Heart right ventricle (tissue), 16 donors: ENCODE results near the gene ZNF281. TPM values are rescaled to one million over a fixed set of nuclear protein-coding genes. Genes with fewer than 3 reads are reported as not detected.

ENCODE experiments used
- ATAC-seq, 8 donors: fragments of 200-7000 bp; cut with Tn5 transposase; one replicate each; pipeline ENCODE4 v1.9.1; 2020; ENCODE audit warnings: mild to moderate bottlenecking in 8 of 8, moderate library complexity in 8 of 8, moderate number of reproducible peaks in 1 of 8
- DNase-seq, 2 donors: peaks; one replicate each; pipeline ENCODE4 v3.0.0-alpha.2; 2020
- H3K27ac ChIP-seq, 10 donors: fragments of 200-600 bp; sonication (generic) in 2 of 10; one replicate each; pipeline versions ENCODE4 v1.5.0 to v1.8.0; 2020 to 2022; ENCODE audit warnings: mild to moderate bottlenecking in 3 of 10
- H3K27me3 ChIP-seq, 7 donors: fragments of 200-600 bp; one replicate each; pipeline ENCODE4 v1.8.0; 2021 to 2022; ENCODE audit warnings: mild to moderate bottlenecking in 2 of 7
- H3K36me3 ChIP-seq, 9 donors: fragments of 200-600 bp; sonication (generic) in 1 of 9; one replicate each; pipeline versions ENCODE4 v1.5.0 to v1.8.0; 2020 to 2022; ENCODE audit warnings: mild to moderate bottlenecking in 2 of 9
- H3K4me1 ChIP-seq, 9 donors: fragments of 200-600 bp; sonication (generic) in 1 of 9; one replicate each; pipeline versions ENCODE4 v1.5.0 to v1.8.0; 2020 to 2022; ENCODE audit warnings: mild to moderate bottlenecking in 4 of 9
- H3K4me3 ChIP-seq, 10 donors: fragments of 200-600 bp; sonication (generic) in 2 of 10; one replicate each; pipeline versions ENCODE4 v1.5.0 to v1.8.0; 2020 to 2022; ENCODE audit warnings: mild to moderate bottlenecking in 7 of 10, moderate library complexity in 2 of 10
- H3K9me3 ChIP-seq, 11 donors: fragments of 200-600 bp in 10 of 11; sonication (generic) in 2 of 11; one replicate each; pipeline versions ENCODE4 v1.5.0 to v1.8.0; 2013 to 2022; ENCODE audit warnings: mild to moderate bottlenecking in 2 of 11, control low read depth in 1 of 11, moderate library complexity in 1 of 11
- CTCF ChIP-seq, 9 donors: fragments of 200-600 bp; sonication (generic) in 2 of 9; IDR thresholded peaks; one replicate each; pipeline versions ENCODE4 v1.5.0 to v1.8.0; 2021 to 2022; ENCODE audit warnings: antibody characterized with exemption in 9 of 9, mild to moderate bottlenecking in 5 of 9, moderate library complexity in 1 of 9
- WGBS, 2 donors: extraction: QIAGEN DNeasy Blood & Tissue Kit; methylation state at CpG; one replicate each; pipeline ENCODE4 v1.1.7; 2013; ENCODE audit warnings: inconsistent platforms in 1 of 2; 5-methylcytosine and 5-hydroxymethylcytosine counted together
- intact Hi-C, 10 donors: fragments of 100-400 bp; cut with DNase I; formaldehyde crosslinking; loops; one replicate each; pipeline versions ENCODE4 v1.11.1 to v1.14.2; 2022
- polyA plus RNA-seq, 2 donors: library from polyadenylated mRNA; stranded (reverse); fragments of 200-250 nt; gene quantifications; one replicate each; pipeline ENCODE4 v1.2.3, GENCODE V29; 2013
- total RNA-seq, 10 donors: library from RNA; stranded (reverse); fragmentation: NEBNext Ultra II Directional in 3 of 10; extraction: Animal tissue kit (Norgen Biotek cat#: 25700) in 3 of 10; gene quantifications; one replicate each; pipeline versions ENCODE4 v1.2.1 to v1.2.4, GENCODE V29; 2021 to 2023
- donor health status: Arrhythmogenic right ventricular cardiomyopathy.
- donor health status: ischemic (EF 13 %, LVEDD 7.1; RV severe dilation, severe dysfunction).
- donor health status: healthy with polysubstance abuse.
- donor health status: DM: no; HTN: yes; CAD: no.
- donor health status: DM: no; HTN: no; CAD: no.
- donor health status: ischemic (EF 25% LVEDD 6.9; RV normal size, moderate dysfunction).
- donor health status: ischemic (EF 25% LVEDD 5.7; RV mildly dilated, moderate dysfunction).
- donor health status: healthy.
- donor health status: DM: yes; HTN: yes; CAD: no.
- donor health status: Ischemic cardiomyopathy.
- donor health status: ischemic (EF 35%, LVEDD 5.7; RV mildly dilated, moderate dysfunction).
- donor health status: nonischemic (EF 11% LVEDD 7.7; RV severe dilation, severe dysfunction).
- donor health status: DM: yes; HTN: yes; CAD: no.
- donor health status: PGD.
- donor health status: ischemic (EF 29% LVEDD 5.4; RV normal size, mild dysfunction).
- donor health status: nonischemic (EF 23%, LVEDD 6.1; RV moderate dilation, normal function).

ZNF281 gene
- total and polyA plus RNA-seq, 12 donors: 2.8 to 11.7 (median 8.8) TPM

GRCh38 chr1:200445213-200445612, 35.4 kb upstream of the ZNF281 start:
- H3K27me3 ChIP-seq: no peaks in the 10 kb centered on the region
- no peaks in the 10 kb centered on the region for H3K36me3 ChIP-seq
- H3K4me3 ChIP-seq: no peak overlapping the region
- H3K9me3 ChIP-seq: peaks cover 0 to 3% (median 0%) of the 10 kb centered on the region in 11 donors
- WGBS, 2 donors: 97% methylated on average over 1 of the region's 1 CpG
- DNase-seq (no peak), ATAC-seq (no peak)
- H3K4me1 ChIP-seq: no peaks in the 10 kb centered on the region
- no peak for TF ChIP-seq CTCF (IDR thresholded peaks at IDR 0.05)
- intact Hi-C loops: no loop called here
- no peak overlapping the region for H3K27ac ChIP-seq

- DNase-seq (no peak), ATAC-seq (no peak)
- intact Hi-C loops: no loop called here
- 95% methylated on average over 4 of the region's 4 CpGs for WGBS, 2 donors
- no peaks in the 10 kb centered on the region for H3K36me3 ChIP-seq
- H3K4me1 ChIP-seq: no peaks in the 10 kb centered on the region
- no peaks in the 10 kb centered on the region for H3K27me3 ChIP-seq
- H3K9me3 ChIP-seq: peaks cover 0 to 3% (median 0%) of the 10 kb centered on the region in 11 donors
- no peak for TF ChIP-seq CTCF (IDR thresholded peaks at IDR 0.05)
- no peak overlapping the region for H3K4me3 ChIP-seq
- no peak overlapping the region for H3K27ac ChIP-seq
Observed at GRCh38 chr1:200444478-200444877, 34.6 kb upstream of the ZNF281 start.

GRCh38 chr1:200443860-200444259, 34.0 kb upstream of the ZNF281 start:
- intact Hi-C loops: no loop called here

GRCh38 chr1:200442537-200443156, 32.8 kb upstream of the ZNF281 start:
- Histone ChIP-seq H3K27ac (no peak overlapping the region), H3K36me3 (no peaks in the 10 kb centered on the region), H3K4me3 (no peak overlapping the region), H3K27me3 (no peaks in the 10 kb centered on the region), H3K9me3 (peaks cover 0 to 3% (median 0%) of the 10 kb centered on the region in 11 donors), H3K4me1 (no peaks in the 10 kb centered on the region)
- intact Hi-C loops: no loop called here
- no peak for DNase-seq
- 92 to 94% methylated on average over 3 of the region's 3 CpGs for WGBS, 2 donors
- TF ChIP-seq CTCF (IDR thresholded peaks at IDR 0.05): no peak
- ATAC-seq: no peak

More at GRCh38 chr1:200443860-200444259, 34.0 kb upstream of the ZNF281 start:
- no peak for TF ChIP-seq CTCF (IDR thresholded peaks at IDR 0.05)
- no peak overlapping the region for H3K27ac ChIP-seq
- no peaks in the 10 kb centered on the region for H3K36me3 ChIP-seq
- no peaks in the 10 kb centered on the region for H3K4me1 ChIP-seq
- H3K9me3 ChIP-seq: peaks cover 0 to 3% (median 0%) of the 10 kb centered on the region in 11 donors
- 53 to 70% methylated on average over 2 of the region's 2 CpGs for WGBS, 2 donors
- no peaks in the 10 kb centered on the region for H3K27me3 ChIP-seq
- H3K4me3 ChIP-seq: no peak overlapping the region
- no peak for ATAC-seq
- no peak for DNase-seq
